Measurements from ENCODE around the gene EPB41L4A.

DNA sequence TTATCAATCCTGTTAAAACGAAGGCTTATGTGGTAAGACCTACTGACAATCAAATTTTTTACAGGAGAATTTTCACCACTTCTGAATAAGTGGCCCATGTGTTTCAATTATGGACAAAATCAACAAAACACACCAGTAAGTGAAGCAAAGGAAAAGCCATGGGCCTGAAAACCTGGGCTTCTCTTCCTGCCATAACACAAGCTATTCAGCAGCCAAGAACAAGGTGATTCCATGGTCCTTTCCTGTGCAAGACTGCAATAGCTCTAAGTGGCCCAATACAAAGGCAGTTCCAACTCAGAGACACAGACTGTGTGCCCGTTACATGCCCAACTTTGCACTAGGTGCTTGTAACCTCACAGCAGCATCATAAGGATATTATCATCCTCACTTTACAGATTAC lies 168.5 kb downstream of the EPB41L4A start:
- no peak for TF ChIP-seq POLR2A (IDR thresholded peaks at IDR 0.05)
- TF ChIP-seq, protein P1, sequence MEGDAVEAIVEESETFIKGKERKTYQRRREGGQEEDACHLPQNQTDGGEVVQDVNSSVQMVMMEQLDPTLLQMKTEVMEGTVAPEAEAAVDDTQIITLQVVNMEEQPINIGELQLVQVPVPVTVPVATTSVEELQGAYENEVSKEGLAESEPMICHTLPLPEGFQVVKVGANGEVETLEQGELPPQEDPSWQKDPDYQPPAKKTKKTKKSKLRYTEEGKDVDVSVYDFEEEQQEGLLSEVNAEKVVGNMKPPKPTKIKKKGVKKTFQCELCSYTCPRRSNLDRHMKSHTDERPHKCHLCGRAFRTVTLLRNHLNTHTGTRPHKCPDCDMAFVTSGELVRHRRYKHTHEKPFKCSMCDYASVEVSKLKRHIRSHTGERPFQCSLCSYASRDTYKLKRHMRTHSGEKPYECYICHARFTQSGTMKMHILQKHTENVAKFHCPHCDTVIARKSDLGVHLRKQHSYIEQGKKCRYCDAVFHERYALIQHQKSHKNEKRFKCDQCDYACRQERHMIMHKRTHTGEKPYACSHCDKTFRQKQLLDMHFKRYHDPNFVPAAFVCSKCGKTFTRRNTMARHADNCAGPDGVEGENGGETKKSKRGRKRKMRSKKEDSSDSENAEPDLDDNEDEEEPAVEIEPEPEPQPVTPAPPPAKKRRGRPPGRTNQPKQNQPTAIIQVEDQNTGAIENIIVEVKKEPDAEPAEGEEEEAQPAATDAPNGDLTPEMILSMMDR (IDR thresholded peaks at IDR 0.05): no peak
